ENCODE data around the gene NTRK3.

NTRK3 gene

GRCh38 chr15:88230823-88231222, 25.7 kb downstream of the NTRK3 start:
- DNase-seq = peak; percentile 74

GRCh38 chr15:88225461-88225860, 31.1 kb downstream of the NTRK3 start:
- peak; percentile 74 for DNase-seq

GRCh38 chr15:88223084-88223483, 33.5 kb downstream of the NTRK3 start:
- no peak for DNase-seq

GRCh38 chr15:88221836-88222235, 34.7 kb downstream of the NTRK3 start:
- DNase-seq = no peak

- no peak for DNase-seq
Measured at GRCh38 chr15:88220443-88221335, 35.9 kb downstream of the NTRK3 start.

- no peak for DNase-seq
Measured at GRCh38 chr15:88219623-88220022, 36.9 kb downstream of the NTRK3 start.

GRCh38 chr15:88218557-88219221, 37.9 kb downstream of the NTRK3 start:
- DNase-seq = no peak

GRCh38 chr15:88215066-88215648, 41.4 kb downstream of the NTRK3 start:
- DNase-seq = no peak

GRCh38 chr15:88209111-88209510, 47.4 kb downstream of the NTRK3 start:
- DNase-seq = no peak

GRCh38 chr15:88208396-88208795, 48.1 kb downstream of the NTRK3 start:
- DNase-seq = no peak

- DNase-seq = no peak
Measured at GRCh38 chr15:88207565-88207964, 49.0 kb downstream of the NTRK3 start.

GRCh38 chr15:88204584-88204983, 52.0 kb downstream of the NTRK3 start:
- no peak for DNase-seq

- DNase-seq = no peak
Measured at GRCh38 chr15:88202231-88202630, 54.3 kb downstream of the NTRK3 start.

- no peak for DNase-seq
Measured at GRCh38 chr15:88201207-88201606, 55.3 kb downstream of the NTRK3 start.

- no peak for DNase-seq
Measured at GRCh38 chr15:88196961-88197360, 59.6 kb downstream of the NTRK3 start.

GRCh38 chr15:88194162-88194561, 62.4 kb downstream of the NTRK3 start:
- no peak for DNase-seq

GRCh38 chr15:88193415-88193814, 63.1 kb downstream of the NTRK3 start:
- DNase-seq = no peak

GRCh38 chr15:88191812-88192165, 64.8 kb downstream of the NTRK3 start:
- no peak for DNase-seq

GRCh38 chr15:88190232-88190631, 66.3 kb downstream of the NTRK3 start:
- no peak for DNase-seq

GRCh38 chr15:88188300-88188699, 68.2 kb downstream of the NTRK3 start:
- DNase-seq = no peak

GRCh38 chr15:88187195-88187594, 69.3 kb downstream of the NTRK3 start:
- no peak for DNase-seq

GRCh38 chr15:88185584-88185983, 71.0 kb downstream of the NTRK3 start:
- DNase-seq = no peak

- DNase-seq = no peak
Measured at GRCh38 chr15:88181613-88182012, 74.9 kb downstream of the NTRK3 start.

GRCh38 chr15:88179562-88179961, 77.0 kb downstream of the NTRK3 start:
- DNase-seq = no peak
